GM19397 (cell line): ENCODE results near the gene RNF34.
A peak's percentile ranks its signal among the peaks of the same experiment; 100 is the strongest.

Source experiments
- ATAC-seq: cut with Tn5 transposase; IDR thresholded peaks from one replicate; pipeline ENCODE4 v1.9.1; 2021; ENCODE audit warnings: mild to moderate bottlenecking, moderate library complexity; ENCODE audit not compliant: unreplicated experiment

Gene RNF34

DNA sequence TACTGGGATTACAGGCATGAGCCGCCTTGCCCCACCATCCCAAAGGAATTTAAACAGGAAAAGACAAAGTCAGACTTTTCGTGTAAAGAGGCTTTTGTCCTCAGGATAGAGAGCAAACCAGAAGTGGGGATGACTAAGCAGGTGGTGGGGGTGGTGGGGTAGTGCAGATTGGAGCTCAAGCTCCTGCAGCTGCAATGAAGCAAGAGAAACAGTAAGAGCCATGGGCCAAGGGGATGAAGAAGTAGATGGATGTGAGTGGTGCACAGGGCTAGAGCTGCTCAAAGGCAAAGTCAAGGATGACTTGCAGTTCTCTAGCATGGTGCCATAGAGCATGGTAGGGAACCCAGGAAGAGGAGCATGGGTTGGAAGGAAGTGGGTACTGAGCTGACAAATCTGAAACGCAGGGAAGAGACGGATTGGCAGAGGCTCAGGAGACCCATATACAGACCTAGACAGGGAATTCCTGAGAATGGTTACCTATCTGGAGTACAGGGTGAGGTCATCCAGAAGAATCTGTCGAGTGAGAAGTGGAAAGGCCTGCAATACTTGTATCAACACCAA lies 11.4 kb upstream of the RNF34 start:
- no peak for ATAC-seq

DNA sequence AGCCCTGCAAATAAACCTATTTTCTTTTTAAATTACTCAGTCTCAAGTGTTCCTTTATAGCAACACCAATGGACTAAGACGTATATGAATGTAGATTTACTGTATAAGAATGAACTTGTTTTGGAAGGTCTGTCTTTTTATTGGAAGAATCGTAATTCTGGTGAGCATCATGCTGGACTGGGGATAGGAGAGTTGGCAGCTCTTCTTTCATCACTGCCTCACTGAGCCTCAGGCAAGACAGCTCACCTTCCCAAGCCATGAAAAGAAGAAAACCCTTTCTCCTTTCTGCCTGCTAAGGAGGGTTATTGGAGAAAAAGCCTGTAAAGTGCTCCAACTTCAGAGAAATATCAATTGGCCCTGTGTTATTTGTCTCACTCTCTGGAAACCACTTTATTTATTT lies 9.1 kb upstream of the RNF34 start:
- ATAC-seq = no peak

DNA sequence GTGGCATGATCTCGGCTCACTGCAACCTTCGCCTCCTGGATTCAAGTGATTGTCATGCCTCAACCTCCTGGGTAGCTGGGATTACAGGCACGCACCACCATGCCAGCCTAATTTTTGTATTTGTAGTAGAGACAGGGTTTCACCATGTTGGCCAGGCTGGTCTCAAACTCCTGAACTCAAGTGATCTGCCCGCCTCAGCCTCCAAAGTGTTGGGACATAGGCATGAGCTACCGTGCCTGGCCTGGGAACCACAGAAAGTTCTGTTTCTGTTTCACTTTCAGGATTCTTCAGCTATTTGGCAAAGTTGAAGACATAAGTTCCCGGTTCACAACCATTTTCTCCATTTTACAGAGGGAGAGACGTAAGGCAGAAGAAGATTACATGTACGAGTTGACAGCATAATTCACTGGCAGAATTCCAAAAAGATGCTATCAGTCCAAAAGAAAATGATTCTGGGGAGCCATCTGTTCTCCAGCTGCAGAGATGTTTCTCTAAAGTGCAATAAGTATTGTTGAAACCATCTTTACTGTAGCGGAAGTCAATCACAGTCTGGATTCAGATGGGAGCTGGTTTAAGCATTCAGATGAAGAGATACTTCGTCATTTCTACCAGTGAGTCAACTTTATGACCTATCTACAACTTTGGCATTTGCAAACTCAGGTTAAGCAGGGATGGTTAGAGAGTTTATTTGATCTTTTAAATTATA lies 8.1 kb upstream of the RNF34 start:
- ATAC-seq = no peak

DNA sequence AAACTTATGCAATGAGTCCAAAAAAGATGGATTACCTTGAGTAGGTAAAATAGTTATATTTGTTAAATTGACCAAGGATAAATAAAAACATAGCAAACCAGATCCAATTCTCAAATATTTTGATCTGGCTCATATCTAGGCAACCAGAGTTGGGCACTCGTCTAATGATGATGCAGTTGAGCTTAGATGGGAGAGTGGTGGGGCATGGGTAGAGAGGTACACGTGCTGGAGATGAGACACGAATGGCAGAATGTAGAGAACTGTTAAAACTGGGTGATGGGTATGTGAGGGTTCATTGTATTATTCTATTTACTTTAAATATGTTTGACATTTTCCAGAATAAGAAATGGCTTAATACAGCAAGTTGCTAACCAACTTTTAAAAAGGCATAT lies 7.6 kb upstream of the RNF34 start:
- ATAC-seq = no peak

DNA sequence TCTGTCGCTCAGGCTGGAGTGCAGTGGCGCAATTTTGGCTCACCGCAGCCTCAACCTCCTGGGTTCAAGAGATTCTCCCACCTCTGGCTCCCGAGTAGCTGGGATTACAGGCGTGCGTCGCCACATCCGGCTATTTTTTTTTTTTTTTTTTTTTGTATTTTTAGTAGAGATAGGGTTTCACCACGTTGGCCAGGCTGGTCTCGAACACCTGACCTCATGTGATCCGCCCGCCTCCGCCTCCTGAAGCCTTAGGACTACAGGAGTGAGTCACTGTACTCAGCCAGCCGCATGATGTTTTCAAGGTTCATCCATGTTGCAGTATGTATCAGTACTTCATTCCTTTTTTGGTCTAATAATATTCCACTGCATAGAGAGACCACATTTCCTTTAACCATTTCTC lies 2.4 kb upstream of the RNF34 start:
- no peak for ATAC-seq

DNA sequence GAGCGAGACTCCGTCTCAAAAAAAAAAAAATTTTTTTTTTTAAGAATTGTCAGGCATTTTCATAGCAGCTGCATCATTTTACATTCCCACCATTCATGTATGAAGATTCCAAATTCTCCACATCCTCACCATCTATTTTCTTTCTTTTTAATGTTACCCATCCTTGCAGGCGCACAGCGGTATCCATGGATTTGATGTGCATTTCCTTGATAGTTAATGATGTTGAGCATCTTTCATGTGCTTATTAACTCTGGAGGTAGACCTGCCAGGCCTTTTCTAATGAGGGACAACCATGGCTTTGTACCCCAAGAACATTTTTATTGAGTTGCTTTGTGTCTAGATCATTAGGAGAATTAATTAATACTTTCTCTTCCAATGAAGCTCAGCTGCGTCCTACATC lies 1.6 kb upstream of the RNF34 start:
- no peak for ATAC-seq

DNA sequence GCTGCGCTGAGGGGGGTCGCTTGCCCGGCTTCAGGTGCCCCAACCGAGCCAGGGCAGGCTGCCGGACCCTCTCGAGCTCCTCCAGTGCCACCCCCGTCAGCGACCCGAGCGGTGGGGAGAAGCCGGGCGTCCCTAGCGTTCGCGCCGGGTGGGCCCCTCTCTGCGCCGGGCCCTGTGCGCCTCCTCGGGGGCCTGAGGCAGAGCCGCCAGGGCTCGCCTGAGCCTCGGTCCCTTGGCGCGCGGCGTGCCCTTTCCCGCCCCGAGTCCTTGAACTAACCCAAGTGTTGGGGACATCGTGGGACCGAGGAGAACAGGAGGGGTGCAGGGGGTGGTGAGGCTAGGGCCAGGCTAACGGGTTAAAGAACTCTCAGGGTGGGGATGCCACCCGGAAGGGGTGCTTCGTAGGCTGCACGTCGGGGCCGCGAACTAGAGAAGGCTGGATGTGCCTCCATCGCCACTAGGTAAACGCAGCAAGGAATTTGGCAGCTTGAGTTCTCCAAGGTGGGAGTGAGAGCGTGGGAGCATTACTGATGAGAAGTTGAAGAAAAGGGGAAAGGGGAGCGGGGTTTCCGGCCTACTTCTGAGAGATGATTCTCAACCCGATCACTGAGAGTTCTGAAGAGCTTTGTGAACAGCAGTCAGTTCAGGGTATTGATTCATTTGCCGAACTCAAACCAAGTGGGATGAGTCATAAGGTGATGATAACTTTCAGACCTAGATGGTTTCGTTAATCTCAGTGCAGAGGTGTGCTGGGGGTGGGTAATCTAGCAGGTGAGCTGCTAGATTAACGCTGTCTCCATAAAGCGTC lies 618 bp downstream of the RNF34 start:
- ATAC-seq = peak; percentile 18

DNA sequence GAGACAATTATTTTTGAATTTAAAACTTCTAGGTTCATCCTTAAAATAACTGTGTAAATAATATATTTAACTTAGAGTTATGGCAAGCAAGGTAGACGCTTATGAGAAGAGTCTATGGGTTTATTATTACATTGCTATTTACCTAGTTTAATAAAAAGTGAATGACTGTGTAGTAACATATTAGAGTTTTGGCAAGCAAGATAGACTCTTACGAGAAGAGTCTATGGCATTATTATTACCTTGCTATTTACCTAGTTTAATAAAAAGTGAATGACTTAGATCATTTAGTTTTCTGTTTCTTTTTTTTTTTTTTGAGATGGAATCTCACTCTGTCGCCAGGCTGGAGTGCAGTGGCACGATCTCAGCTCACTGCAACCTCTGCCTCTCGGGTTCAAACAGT lies 3.8 kb downstream of the RNF34 start:
- no peak for ATAC-seq

DNA sequence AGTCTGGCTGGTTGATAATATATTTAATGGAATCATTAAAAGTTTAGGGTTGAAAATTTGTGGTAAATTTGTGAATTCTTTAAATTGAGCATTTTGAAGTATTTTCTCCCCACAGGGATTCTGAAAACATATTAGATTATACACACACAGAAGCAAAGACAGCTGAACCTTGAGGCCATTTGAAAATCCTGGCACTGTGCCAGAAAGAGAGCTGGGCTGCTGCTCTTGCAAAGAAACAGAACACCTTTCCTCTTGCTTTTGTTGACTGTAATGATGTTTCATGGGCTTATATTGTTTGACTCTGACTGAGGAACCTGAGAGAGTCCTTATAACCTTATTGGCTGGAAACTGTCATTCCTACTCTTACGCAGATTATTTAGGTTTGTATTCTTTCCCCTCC lies 4.8 kb downstream of the RNF34 start:
- no peak for ATAC-seq

DNA sequence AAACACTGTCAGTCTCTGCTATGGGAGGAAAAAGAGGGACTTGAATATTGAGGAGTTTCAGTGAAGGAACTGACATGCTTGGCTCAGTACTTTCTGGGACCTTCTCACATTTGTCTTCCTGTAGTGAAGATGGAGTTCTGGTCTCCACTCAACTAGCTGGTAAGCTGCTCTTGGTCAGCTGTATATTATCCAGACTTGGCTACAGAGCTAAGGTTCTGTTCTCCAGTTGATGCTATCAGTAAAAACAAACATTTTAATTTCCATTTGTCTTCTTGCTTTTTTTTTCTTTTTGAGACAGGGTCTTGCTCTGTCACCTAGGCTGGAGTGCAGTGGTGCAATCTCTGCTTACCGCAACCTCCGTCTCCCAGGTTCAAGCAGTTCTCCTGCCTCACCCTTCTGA lies 5.3 kb downstream of the RNF34 start:
- no peak for ATAC-seq

DNA sequence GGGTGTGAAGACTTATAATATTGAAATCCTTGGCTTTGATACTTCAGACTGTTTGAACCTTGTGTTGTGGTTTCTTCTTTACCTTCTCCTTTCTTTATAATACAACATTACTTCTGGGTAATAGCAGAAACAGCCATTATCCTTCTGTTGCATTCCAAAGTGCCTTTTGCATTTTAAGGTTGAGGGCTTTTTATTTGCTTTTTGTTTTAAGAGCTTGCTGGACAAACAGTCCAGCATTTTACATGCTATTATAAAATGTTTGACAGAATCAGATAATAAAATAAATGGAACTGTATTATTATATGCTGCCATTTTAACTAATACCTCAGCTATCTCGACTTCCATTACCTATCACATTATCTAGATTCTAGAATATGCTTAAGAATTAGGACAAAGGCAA lies 14.0 kb downstream of the RNF34 start:
- no peak for ATAC-seq

DNA sequence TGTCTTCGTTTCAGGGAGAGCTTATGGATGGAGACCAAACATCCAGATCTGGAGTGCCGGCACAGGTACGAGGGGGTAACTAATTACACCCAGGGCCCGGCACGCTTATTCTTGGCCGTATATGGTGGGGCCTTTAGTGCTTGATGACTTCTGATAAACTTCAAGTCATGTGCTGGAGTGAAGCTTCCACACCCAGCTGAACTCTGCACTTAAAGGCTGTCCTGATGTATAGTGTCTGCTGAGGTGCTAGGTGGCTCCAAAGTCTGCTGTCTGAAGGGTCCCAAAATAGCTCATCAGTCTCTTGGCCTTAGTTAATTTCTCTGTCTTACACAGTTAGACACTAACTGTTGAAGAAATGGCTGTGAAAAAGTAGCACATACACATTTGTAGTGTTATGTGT lies 17.9 kb downstream of the RNF34 start:
- ATAC-seq = no peak

DNA sequence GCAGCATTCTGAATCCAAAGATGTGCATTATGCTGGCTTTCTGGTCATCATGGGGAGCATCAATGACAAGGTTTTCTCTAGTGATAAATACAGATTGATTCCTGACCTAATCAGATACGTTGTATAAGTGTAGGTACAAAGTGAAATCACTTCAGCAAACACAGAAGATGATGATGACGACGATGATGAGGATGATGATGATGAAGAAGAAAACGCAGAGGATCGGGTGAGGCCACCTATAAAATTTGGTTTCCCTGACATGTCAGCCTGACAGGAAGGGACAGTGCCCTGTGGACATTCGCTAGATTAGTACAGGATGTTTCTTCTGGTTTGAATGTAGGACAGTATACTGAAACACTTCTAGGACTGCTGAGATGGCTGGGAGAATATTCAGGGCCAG lies 20.2 kb downstream of the RNF34 start:
- ATAC-seq = no peak

DNA sequence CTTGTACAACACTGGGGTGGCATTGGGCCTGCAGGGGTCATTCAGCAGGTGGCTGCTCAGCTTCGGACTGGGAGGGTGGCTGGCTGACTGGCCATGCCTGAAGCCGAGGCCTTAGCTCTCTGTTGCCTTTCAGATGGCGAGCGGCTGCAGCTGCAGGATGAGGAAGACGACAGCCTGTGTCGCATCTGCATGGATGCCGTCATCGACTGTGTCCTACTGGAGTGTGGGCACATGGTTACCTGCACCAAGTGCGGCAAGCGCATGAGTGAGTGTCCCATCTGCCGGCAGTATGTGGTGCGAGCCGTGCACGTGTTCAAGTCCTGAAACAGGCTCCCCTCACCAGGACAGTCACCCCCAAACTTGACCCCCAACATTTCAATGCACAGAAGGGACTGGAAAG lies 23.3 kb downstream of the RNF34 start:
- ATAC-seq = no peak

DNA sequence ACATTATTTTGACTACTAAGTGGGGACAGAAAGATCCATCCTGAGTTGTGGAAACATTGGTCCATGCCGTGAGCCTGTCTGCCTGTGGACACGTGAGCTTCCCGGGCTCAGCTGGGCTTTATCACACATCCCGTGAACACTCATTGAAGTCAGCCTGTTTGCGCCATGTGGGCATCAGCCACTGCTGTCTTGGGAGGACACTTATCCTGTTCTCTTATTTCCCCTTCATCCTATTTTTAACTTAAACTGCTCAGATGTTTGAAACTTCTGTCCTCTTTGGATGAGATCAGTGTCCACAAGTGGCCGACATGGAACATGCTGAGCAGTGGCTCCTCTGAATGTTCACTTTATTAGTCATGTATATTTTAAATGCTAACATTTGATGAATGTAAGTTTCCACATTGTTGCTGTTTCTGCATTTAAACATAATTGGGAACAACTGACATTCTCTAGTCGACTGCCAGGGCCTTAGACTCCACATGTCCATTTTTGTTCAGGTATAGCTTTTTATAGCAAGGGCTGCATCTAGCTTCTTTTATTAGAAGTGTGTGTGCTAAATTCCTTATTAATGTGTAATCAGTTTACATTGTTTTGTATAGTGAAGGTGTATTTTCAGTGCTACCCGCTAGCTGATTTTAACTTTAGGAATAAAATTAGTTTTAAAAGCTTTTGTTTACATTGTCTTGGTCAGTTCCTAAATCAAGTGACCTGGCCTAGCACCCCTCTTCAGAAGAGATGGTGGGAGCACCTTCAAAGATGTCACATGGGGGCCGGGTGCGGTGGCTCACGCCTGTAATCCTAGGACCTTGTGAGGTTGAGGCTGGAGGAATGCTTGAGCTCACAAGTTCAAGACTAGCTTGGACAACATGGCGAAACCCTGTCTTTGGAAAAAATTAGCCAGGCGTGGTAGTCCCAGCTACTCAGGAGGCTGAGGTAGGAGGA lies 24.0 kb downstream of the RNF34 start:
- ATAC-seq = no peak

DNA sequence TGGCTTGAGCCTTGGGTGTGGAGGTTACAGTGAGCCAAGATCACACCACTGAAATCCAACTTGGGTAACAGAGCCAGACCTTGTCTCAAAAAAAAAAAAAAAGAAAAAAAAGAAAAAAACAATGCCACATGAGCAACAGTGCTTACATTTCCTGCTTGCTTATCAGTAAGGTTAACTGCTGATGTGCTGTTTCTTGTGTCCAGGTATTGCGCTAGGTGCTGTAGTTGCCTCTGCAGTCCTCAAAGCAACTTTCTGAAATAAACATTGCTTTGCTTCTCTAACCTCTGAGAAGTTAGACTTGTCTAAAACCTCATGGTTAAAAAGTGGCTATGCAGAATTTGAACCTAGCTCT lies 24.7 kb downstream of the RNF34 start:
- no peak for ATAC-seq

DNA sequence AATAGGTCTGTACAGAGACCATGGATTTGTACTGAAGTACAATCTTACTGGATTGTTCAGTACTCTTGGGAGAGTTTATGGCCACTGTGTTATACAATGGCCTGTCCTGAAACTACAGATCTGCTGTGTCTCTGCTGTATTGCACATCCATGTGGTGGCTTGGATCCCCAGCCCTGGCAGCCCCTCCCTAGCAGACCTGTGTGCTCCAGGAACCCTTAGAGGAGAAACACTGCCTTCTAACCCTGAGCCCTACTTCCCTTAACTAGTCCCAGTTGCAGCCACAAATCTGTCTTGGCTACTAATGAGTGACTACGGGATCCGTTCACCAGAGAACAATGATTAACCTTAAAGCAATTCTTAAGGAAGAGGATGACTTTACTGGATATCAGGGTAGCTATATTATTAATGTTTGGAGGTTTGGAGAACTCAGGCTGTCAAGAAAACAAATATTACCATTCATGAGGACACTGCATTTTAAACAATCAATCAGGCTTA lies 27.7 kb downstream of the RNF34 start:
- ATAC-seq = no peak

DNA sequence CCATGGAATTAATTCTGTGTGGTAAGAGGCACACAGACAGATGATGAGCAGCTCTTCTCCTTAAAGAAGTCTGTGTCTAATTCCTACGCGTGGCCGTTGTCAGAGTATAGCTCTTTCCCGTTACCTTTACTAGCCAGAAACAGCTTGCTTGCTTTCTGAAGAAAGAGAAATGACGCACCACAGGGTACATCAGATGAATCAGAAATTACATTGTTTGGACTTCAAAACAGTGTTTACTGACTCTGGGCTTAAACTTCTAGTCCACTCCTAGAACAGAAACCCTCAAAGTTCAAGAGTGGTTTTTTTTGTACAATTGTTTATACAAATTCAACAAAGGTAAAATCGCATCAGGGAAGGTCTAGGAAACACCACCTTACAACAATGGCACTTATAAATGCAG lies 29.0 kb downstream of the RNF34 start:
- no peak for ATAC-seq

DNA sequence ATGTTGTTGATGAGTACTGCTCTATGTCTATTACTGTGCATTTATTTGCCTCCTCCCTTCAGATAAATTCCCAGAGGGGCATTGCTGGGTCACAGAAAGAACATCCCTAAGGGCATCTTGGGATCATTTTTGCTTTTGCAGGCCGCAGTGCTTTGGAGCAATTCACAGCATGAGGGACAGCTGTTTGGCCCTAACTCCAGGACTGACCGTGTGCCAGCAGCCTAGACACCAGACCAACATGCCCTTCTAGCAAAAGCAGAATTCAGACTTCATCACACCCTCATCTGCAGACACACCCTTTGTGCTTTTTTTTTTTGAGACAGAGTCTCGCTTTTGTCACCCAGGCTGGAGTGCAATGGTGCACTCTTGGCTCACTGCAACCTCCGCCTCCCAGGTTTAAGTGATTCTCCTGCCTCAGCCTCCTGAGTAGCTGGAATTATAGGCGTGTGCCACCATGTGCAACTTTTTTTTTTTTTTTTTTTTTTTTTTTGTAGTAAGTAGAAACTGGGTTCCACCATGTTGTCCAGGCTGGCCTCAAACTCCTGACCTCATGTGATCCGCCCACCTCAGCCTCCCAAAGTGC lies 31.0 kb downstream of the RNF34 start:
- no peak for ATAC-seq

DNA sequence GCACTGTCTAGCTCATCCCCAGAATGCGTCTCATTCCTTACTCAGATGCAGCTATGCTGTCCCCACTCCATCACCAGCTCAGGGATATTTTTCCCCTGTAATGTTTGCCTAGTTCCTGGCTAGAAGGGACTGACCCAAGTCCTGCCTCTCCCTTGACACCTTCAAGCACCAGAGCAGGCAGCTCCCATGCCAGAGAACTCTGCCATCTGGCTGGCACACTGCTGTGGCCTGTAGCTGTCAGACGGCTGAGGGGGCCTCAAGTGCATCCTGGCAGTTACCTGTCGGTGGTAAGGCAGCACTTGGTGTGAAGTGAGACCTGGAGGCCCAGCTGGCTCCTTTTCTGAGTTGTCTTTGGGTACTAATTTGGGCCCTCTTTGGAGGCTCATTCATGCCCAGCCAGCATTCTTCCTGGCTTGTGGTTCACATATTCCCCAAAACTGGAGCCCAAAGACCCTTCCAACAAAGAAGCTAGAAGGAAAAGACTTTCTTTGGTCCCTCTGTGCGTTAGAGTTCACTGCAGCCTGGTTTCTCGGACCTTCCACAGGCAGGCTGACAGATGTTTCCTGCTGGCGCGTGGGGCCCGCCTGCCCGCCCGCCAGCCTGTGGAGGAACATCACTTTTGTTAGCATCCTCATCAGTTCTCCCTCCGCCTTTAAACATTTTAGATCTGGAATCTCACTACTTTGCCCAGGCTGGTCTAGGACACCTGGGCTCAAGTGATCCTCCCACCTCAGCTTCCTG lies 33.0 kb downstream of the RNF34 start:
- no peak for ATAC-seq
